RWPE1 (cell line): Measurements from ENCODE around the gene PXMP4.

Experiments used
- CTCF ChIA-PET: fragments of 350-600 bp; sonication (Branson Sonifier 250); formaldehyde crosslinking; extraction: SDS; loops from one replicate; lab custom pipeline; 2021; lab: Yijun Ruan, JAX
- POLR2A ChIA-PET: fragments of 400-600 bp; formaldehyde crosslinking; extraction: SDS; loops from one replicate; lab custom pipeline; 2020; ENCODE audit warnings: antibody characterized with exemption; ENCODE audit not compliant: low non-redundant PET; lab: Yijun Ruan, JAX
- DNase-seq: peaks from one replicate; pipeline ENCODE4 v3.0.0; 2012; ENCODE audit warnings: low spot score
- H3K27ac ChIP-seq: fragments of 450-650 bp; 2 replicates; pipeline ENCODE4 v1.5.1; 2017
- TF ChIP-seq, protein P1 (sequence below): fragments of 450-650 bp; conservative IDR thresholded peaks from 2 replicates; pipeline ENCODE4 v1.5.1; 2017; ENCODE audit warnings: low read depth, mild to moderate bottlenecking

PXMP4 gene

DNA sequence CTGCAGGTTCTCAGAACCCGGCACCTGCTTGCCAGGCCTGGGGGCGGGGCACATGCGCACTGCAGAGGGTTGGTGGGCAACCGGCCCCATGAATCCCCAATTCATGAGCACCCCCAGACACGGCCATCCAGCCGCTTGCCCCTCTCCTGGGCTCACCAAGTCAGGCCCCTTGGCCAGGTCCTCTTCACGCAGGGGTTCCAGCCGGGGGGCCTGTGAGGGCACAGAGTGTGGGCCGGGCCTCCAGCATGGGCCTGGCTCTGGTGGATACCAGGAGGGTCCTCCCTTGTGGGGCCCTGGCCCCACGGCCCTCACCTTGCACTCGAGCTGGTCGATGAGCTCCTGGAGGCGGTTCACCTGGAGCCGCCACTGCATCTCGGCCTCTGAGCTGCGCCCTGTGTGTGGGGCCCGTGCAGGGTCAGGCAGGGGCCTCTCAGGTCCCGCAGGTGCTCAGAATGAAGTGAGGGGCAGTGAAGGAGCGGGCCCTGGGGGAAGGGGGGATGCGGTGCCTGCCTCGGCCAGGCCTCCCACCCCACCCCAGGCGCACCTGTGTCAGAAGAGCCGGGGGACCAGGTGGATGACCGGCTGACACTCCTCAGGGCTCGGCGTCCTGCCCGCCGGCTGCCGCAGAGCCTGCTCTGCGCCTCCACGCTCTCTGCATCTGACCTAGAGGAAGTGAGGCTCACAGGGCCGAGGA lies 60.6 kb downstream of the PXMP4 start:
- ChIA-PET POLR2A (interaction anchor here (0.5 kb wide), 1 partner anchor 24 kb away, joined by 3 read pairs; no protein-coding TSS in a partner anchor), CTCF (interaction anchor here (0.6 kb wide), 2 partner anchors 9 to 479 kb away, joined by 3 to 5 read pairs; no protein-coding TSS in a partner anchor)
- TF ChIP-seq, protein P1, sequence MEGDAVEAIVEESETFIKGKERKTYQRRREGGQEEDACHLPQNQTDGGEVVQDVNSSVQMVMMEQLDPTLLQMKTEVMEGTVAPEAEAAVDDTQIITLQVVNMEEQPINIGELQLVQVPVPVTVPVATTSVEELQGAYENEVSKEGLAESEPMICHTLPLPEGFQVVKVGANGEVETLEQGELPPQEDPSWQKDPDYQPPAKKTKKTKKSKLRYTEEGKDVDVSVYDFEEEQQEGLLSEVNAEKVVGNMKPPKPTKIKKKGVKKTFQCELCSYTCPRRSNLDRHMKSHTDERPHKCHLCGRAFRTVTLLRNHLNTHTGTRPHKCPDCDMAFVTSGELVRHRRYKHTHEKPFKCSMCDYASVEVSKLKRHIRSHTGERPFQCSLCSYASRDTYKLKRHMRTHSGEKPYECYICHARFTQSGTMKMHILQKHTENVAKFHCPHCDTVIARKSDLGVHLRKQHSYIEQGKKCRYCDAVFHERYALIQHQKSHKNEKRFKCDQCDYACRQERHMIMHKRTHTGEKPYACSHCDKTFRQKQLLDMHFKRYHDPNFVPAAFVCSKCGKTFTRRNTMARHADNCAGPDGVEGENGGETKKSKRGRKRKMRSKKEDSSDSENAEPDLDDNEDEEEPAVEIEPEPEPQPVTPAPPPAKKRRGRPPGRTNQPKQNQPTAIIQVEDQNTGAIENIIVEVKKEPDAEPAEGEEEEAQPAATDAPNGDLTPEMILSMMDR: no peak
- no peak overlapping the region for H3K27ac ChIP-seq
- no peak for DNase-seq

DNA sequence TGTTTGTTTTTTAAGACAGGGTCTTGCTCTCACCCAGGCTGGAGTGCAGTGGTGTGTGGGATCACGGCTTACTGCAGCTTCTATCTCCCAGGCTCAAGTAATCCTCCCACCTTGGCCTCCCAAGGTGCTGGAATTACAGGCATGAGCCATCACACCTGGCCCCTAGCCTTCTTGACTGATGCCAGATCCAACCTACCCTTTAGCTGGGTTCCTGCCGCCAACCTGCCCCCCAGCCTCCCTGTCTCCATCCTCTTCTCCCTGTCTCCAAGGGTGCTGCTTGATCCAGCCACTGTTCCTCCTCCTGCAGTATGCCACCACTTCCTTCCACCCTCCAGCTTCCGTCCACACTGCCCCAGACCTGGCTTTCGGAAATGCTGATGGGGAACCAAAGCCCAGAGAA lies 61.2 kb downstream of the PXMP4 start:
- ChIA-PET CTCF (interaction anchor here (0.6 to 0.7 kb wide), 3 partner anchors 9 to 480 kb away, joined by 3 to 5 read pairs (median 3); no protein-coding TSS in a partner anchor), POLR2A (interaction anchor here (0.5 kb wide), 1 partner anchor 25 kb away, joined by 3 read pairs; no protein-coding TSS in a partner anchor)
- H3K27ac ChIP-seq: 0 out of 2 replicates have a peak overlapping the region, but pooled peaks have one; percentile 1
- TF ChIP-seq, protein P1: no peak
- DNase-seq: no peak

DNA sequence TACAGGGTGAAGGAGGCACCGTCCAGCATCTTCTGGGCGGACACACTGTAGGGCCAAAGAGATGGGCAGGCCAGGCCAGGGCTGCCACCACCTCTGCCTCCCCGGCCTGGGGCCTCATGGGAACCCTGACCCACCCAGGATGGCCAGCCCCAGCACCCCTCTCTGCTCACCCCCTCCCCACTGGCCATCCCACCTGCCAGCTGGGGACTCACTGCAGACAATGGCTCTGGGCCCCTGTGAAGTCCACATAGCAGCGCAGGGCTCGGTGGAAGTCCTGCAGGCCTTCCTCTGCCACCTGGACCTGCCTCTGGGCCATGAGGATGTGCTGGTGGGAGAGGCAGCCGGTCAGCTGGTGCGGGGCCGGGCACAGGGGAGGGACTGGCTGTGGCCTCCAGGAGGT lies 61.6 kb downstream of the PXMP4 start:
- TF ChIP-seq, protein P1: no peak
- CTCF ChIA-PET: interaction anchor here (0.6 to 0.7 kb wide), 2 partner anchors 125 to 480 kb away, joined by 3 to 5 read pairs; no protein-coding TSS in a partner anchor
- 0 out of 2 replicates have a peak overlapping the region, but pooled peaks have one; percentile 1 for H3K27ac ChIP-seq
- no peak for DNase-seq
- POLR2A ChIA-PET: no interaction called here

DNA sequence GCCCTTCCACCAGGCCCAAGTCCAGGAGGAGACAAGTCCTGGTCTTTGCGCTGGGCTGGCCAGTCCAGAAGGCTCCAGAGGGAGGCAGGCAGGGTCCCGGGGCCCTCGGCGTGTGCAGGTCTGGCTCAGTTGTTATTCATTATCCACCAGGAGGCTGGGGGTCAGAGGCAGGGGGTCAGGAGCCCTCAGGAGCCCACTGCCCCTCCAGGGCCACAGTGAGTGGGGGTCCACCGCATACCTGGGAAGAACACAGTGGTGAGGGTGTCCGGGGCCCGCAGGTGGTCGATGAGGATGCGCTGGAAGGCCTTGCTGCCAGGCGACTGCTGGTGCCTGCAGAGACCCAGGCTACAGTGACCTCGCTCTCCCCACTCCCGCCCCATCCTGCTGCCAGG lies 62.4 kb downstream of the PXMP4 start:
- ChIA-PET POLR2A (no interaction called here), CTCF (interaction anchor here (2.4 kb wide), 1 partner anchor 10 kb away, joined by 8 read pairs; the partner anchor contains the start of gene ACTL10)
- TF ChIP-seq, protein P1: no peak
- H3K27ac ChIP-seq: no peak overlapping the region
- no peak for DNase-seq

DNA sequence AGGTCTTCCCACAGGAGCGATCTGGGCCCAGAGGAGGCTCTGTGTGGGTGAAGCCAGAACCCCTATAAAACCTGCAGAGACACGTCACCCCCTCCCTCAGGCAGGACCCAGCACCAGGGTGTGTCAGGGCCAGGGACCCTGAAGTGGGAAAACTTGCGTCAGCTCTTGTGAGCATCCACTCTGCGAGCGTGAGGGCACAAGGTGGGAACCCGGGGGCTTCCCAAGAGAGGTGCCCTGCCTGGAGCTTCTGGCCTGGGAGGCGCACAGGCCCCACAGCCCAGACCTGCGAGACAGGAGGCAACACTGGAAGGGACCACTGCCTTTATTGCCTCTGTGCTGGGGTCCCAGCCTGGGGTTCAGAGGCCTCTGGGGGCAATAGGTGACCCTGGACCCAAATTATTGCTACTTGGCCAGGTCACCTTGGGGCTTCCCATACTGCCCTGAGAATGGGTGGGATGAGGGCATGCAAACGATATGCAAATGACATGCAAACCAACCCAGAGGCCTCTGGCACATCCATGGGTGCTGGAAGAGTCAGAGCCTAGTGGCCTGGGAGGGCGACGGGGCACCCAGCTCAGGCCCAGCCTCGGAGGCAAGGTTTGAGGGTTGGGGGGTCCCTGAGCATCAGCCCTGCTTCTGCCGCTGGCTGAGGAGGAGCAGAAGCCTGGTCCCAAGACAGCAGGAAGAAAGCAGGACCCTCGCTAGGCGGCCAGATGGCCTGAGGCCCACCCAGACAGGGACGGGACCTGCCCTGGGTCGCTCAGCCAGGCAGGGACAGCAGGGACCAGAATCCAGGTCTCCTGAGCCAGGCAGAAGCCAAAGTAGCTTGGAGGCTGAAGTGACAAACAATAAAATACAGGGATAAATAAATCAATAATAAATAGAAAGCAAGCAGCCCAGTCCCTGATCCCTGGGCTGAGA lies 63.1 kb downstream of the PXMP4 start:
- TF ChIP-seq, protein P1: no peak
- ChIA-PET CTCF (interaction anchor here (0.6 to 2.4 kb wide), 4 partner anchors 10 to 765 kb away, joined by 3 to 8 read pairs (median 4); partner anchors contain the start of gene ACTL10), POLR2A (no interaction called here)
- no peak overlapping the region for H3K27ac ChIP-seq
- DNase-seq: no peak
